ENCODE results near the gene EPHB2.

- TF ChIP-seq, protein P1, sequence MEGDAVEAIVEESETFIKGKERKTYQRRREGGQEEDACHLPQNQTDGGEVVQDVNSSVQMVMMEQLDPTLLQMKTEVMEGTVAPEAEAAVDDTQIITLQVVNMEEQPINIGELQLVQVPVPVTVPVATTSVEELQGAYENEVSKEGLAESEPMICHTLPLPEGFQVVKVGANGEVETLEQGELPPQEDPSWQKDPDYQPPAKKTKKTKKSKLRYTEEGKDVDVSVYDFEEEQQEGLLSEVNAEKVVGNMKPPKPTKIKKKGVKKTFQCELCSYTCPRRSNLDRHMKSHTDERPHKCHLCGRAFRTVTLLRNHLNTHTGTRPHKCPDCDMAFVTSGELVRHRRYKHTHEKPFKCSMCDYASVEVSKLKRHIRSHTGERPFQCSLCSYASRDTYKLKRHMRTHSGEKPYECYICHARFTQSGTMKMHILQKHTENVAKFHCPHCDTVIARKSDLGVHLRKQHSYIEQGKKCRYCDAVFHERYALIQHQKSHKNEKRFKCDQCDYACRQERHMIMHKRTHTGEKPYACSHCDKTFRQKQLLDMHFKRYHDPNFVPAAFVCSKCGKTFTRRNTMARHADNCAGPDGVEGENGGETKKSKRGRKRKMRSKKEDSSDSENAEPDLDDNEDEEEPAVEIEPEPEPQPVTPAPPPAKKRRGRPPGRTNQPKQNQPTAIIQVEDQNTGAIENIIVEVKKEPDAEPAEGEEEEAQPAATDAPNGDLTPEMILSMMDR (IDR thresholded peaks at IDR 0.05) = no peak
- TF ChIP-seq ZFX (IDR thresholded peaks at IDR 0.05; ENCODE audit: borderline replicate concordance) = no peak
Observed at GRCh38 chr1:22761101-22761500, 50.5 kb downstream of the EPHB2 start.

Measured in 22Rv1 (cell line).